B cell (primary cell): ENCODE measurements around the gene UBXN10. TPM values are rescaled to one million over a fixed set of nuclear protein-coding genes. Genes with fewer than 3 reads are reported as not detected.

Experiments used
- ATAC-seq: fragments of 200-7000 bp; cut with Tn5 transposase; one replicate; pipeline ENCODE4 v1.10.0; 2021; ENCODE audit warnings: low read depth, mild to moderate bottlenecking, moderate number of reproducible peaks, moderate library complexity
- CTCF ChIA-PET: fragments of 350-600 bp; sonication (Branson Sonifier 250); formaldehyde crosslinking; loops from one replicate; lab custom pipeline; 2021; ENCODE audit warnings: antibody characterized with exemption, inconsistent platforms; lab: Charles Lee
- POLR2A ChIA-PET: fragments of 350-600 bp; sonication (Branson Sonifier 250); formaldehyde crosslinking; loops from one replicate; lab custom pipeline; 2021; ENCODE audit warnings: antibody characterized with exemption; lab: Charles Lee
- DNase-seq: peaks from one replicate; pipeline ENCODE4 v3.0.0; 2013
- H2AFZ ChIP-seq: 2 replicates; pipeline ENCODE4 v1.6.1; 2012; ENCODE audit warnings: mild to moderate bottlenecking, low read depth, low read length; ENCODE audit not compliant: insufficient read depth, poor library complexity, severe bottlenecking
- H3K27ac ChIP-seq, 2 donors: 1 replicate in 1 of 2; 2 replicates in 1 of 2; pipeline ENCODE4 v1.5.1; 2012 to 2013; ENCODE audit warnings: low read length in 2 of 2, mild to moderate bottlenecking in 2 of 2, moderate library complexity in 1 of 2
- H3K27me3 ChIP-seq, 4 experiments: fragments of 200-600 bp in 1 of 4; sonication (generic) in 1 of 4; replicated peaks in 1 of 4; 1 replicate in 2 of 4; 2 replicates in 2 of 4; pipeline versions ENCODE4 v1.6.1 to v1.7.0; 2013 to 2016; ENCODE audit warnings: low read length in 3 of 4, mild to moderate bottlenecking in 2 of 4, mixed read lengths in 1 of 4, moderate library complexity in 1 of 4; ENCODE audit not compliant: insufficient read depth in 4 of 4, control insufficient read depth in 3 of 4; ENCODE audit errors: control extremely low read depth in 1 of 4
- H3K36me3 ChIP-seq, 2 experiments: replicated peaks in 1 of 2; 1 replicate in 1 of 2; 2 replicates in 1 of 2; pipeline versions ENCODE4 v1.6.1 to v1.7.1; 2013; ENCODE audit warnings: low read length in 1 of 2; ENCODE audit not compliant: insufficient read depth in 2 of 2, control insufficient read depth in 1 of 2; ENCODE audit errors: control extremely low read depth in 1 of 2, extremely low read depth in 1 of 2
- H3K4me1 ChIP-seq, 2 donors: fragments of 200-600 bp in 1 of 2; sonication (generic) in 1 of 2; 1 replicate in 1 of 2; 2 replicates in 1 of 2; pipeline versions ENCODE4 v1.5.1 to v1.6.1; 2013 to 2017; ENCODE audit warnings: low read length in 2 of 2; ENCODE audit not compliant: control insufficient read depth in 2 of 2, insufficient read depth in 2 of 2
- H3K4me2 ChIP-seq: replicated peaks from 2 replicates; pipeline ENCODE3; 2012; ENCODE audit warnings: mild to moderate bottlenecking, low read depth, low read length; ENCODE audit not compliant: poor library complexity, severe bottlenecking
- H3K4me3 ChIP-seq, 5 experiments: fragments of 200-600 bp in 1 of 5; sonication (generic) in 1 of 5; 1 replicate in 3 of 5; 2 replicates in 2 of 5; pipeline versions ENCODE4 v1.5.1 to v1.7.0; 2011 to 2016; ENCODE audit warnings: low read length in 4 of 5, mild to moderate bottlenecking in 4 of 5, low read depth in 2 of 5, control low read depth in 1 of 5, moderate library complexity in 1 of 5; ENCODE audit not compliant: insufficient read depth in 1 of 5; ENCODE audit errors: control extremely low read depth in 1 of 5, extremely low read depth in 1 of 5
- H3K79me2 ChIP-seq: fragments of 200-600 bp; sonication (generic); one replicate; pipeline ENCODE4 v1.6.0; 2016; ENCODE audit warnings: low read length; ENCODE audit not compliant: control insufficient read depth, insufficient read depth
- H3K9ac ChIP-seq: fragments of 200-600 bp; sonication (generic); 2 replicates; pipeline ENCODE4 v1.6.1; 2017; ENCODE audit warnings: mild to moderate bottlenecking, low read length, moderate library complexity
- H3K9me3 ChIP-seq, 3 donors: one replicate each; pipeline versions ENCODE4 v1.6.1 to v1.7.1; 2013; ENCODE audit warnings: low read length in 2 of 3; ENCODE audit not compliant: control insufficient read depth in 2 of 3, insufficient read depth in 1 of 3; ENCODE audit errors: control extremely low read depth in 1 of 3
- H4K20me1 ChIP-seq: 2 replicates; pipeline ENCODE4 v1.6.0; 2012; ENCODE audit warnings: mild to moderate bottlenecking, low read length; ENCODE audit not compliant: insufficient read depth, control insufficient read depth, poor library complexity, severe bottlenecking
- H3K27ac Mint-ChIP-seq: one replicate; pipeline ENCODE4 v1.8.0; 2021; ENCODE audit warnings: mixed read lengths
- H3K27me3 Mint-ChIP-seq: one replicate; pipeline ENCODE4 v1.8.0; 2021; ENCODE audit warnings: mixed read lengths
- H3K4me1 Mint-ChIP-seq: one replicate; pipeline ENCODE4 v1.8.0; 2021; ENCODE audit warnings: mixed read lengths
- H3K4me3 Mint-ChIP-seq: one replicate; pipeline ENCODE4 v1.8.0; 2021; ENCODE audit warnings: mixed read lengths
- H3K9me3 Mint-ChIP-seq: one replicate; pipeline ENCODE4 v1.8.0; 2022; ENCODE audit warnings: mixed read lengths; ENCODE audit not compliant: insufficient read depth
- EZH2 ChIP-seq: IDR thresholded peaks from 2 replicates; pipeline ENCODE4 v1.6.1; 2012; ENCODE audit warnings: borderline replicate concordance, low read depth, mild to moderate bottlenecking, moderate library complexity, low read length; ENCODE audit not compliant: insufficient read depth, poor library complexity, severe bottlenecking
- WGBS: methylation state at CpG from one replicate; pipeline ENCODE4 v1.1.5; 2013; ENCODE audit warnings: missing lambda C conversion rate; ENCODE audit not compliant: insufficient coverage; 5-methylcytosine and 5-hydroxymethylcytosine counted together
- intact Hi-C: fragments of 100-400 bp; cut with micrococcal nuclease; formaldehyde crosslinking; loops from one replicate; pipeline ENCODE4 v1.10.0; 2022
- polyA plus RNA-seq: library from polyadenylated mRNA; depleted of rRNA; stranded (reverse); fragments of >200 nt; gene quantifications from 2 replicates; pipeline ENCODE4 v1.2.3, GENCODE V29; 2012
- total RNA-seq, 2 donors: library from RNA; stranded (reverse); fragments of 120-200 nt in 1 of 2; gene quantifications; 1 replicate in 1 of 2; 2 replicates in 1 of 2; pipeline versions ENCODE4 v1.2.3 to v1.2.4, GENCODE V29; 2013 to 2022
- TF ChIP-seq, protein P1 (sequence below): fragments of 200-600 bp; IDR thresholded peaks from one replicate; pipeline ENCODE4 v1.8.0; 2022; ENCODE audit warnings: antibody characterized with exemption, mild to moderate bottlenecking

Gene UBXN10
- total and polyA plus RNA-seq, 2 donors (not counting 1 experiment from before 2014, with no cell fraction given) = 0.07 to 0.25 TPM

DNA sequence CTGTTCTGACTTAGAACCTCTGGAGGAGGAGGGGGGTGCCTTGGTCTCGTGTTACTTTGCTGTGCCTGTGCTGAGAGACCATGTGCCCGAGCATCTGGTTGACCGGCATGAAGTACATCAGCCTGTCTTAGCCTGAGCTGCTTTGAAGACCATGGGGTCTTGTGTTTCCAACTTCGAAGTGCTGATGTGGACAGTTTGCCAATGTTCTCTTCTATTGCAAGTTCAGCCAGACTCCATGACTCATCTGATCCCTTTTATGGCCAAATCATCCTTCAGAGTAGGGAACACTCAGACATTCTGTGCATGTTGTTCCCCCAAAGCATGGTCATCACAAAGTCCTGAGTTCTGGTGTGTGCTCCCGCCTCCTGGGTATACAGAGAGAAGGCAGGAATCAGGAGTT is 6.5 kb downstream of the UBXN10 start:
- no peaks in the 10 kb centered on the region for H4K20me1 ChIP-seq
- ChIA-PET CTCF (interaction anchor here (0.9 to 5.2 kb wide), 4 partner anchors 24 to 276 kb away, joined by 3 to 58 read pairs (median 4); no protein-coding TSS in a partner anchor), POLR2A (no interaction called here)
- ATAC-seq (no peak), DNase-seq (no peak)
- no peaks in the 10 kb centered on the region for H3K9me3 Mint-ChIP-seq
- no peaks in the 10 kb centered on the region for H3K9me3 ChIP-seq
- H3K27ac Mint-ChIP-seq = no peak overlapping the region
- H3K27me3 ChIP-seq = peaks cover 0 to 32% (median 9%) of the 10 kb centered on the region in 4 experiments
- peaks cover 6% of the 10 kb centered on the region for H3K4me1 Mint-ChIP-seq
- no peak overlapping the region for H2AFZ ChIP-seq
- TF ChIP-seq, protein P1, sequence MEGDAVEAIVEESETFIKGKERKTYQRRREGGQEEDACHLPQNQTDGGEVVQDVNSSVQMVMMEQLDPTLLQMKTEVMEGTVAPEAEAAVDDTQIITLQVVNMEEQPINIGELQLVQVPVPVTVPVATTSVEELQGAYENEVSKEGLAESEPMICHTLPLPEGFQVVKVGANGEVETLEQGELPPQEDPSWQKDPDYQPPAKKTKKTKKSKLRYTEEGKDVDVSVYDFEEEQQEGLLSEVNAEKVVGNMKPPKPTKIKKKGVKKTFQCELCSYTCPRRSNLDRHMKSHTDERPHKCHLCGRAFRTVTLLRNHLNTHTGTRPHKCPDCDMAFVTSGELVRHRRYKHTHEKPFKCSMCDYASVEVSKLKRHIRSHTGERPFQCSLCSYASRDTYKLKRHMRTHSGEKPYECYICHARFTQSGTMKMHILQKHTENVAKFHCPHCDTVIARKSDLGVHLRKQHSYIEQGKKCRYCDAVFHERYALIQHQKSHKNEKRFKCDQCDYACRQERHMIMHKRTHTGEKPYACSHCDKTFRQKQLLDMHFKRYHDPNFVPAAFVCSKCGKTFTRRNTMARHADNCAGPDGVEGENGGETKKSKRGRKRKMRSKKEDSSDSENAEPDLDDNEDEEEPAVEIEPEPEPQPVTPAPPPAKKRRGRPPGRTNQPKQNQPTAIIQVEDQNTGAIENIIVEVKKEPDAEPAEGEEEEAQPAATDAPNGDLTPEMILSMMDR = no peak
- no peak for TF ChIP-seq EZH2
- H3K27ac ChIP-seq = no peak overlapping the region
- intact Hi-C loops = no loop called here
- peaks cover 45% of the 10 kb centered on the region for H3K27me3 Mint-ChIP-seq
- H3K9ac ChIP-seq = no peak overlapping the region
- no peak overlapping the region for H3K4me2 ChIP-seq
- H3K36me3 ChIP-seq = no peaks in the 10 kb centered on the region
- H3K79me2 ChIP-seq = no peaks in the 10 kb centered on the region
- H3K4me3 Mint-ChIP-seq = no peak overlapping the region
- WGBS = 80% methylated on average over 5 of the region's 5 CpGs
- peaks cover 4 to 5% of the 10 kb centered on the region in 2 donors for H3K4me1 ChIP-seq
- no peak overlapping the region for H3K4me3 ChIP-seq

DNA sequence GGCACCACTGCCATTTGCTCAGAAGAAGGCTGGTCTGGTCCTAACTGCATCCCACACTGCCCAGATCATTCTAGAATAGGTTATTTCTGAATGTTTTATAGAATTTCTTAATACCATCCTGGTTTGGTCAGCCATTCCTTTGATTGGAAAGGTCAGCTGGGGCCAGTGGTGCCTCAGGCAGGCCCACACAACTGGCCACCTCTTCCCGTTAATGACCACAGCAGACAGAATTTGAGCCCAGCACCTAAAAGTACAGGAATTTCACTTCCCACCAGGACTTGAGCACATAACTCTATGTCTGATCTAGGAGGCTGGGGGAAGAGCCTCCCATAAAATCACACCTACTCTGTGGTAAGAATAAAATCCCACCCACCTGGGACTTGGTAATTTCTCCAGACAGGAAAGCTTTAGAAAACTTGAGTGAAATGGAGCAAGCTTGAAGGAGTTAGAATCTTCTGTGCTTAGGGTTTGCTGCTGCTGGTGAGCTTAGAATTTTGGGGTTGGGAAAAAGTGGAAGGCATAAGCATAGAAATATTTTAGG is 7.0 kb downstream of the UBXN10 start:
- H3K4me3 Mint-ChIP-seq = no peak overlapping the region
- Histone ChIP-seq H3K9ac (no peak overlapping the region), H3K4me2 (no peak overlapping the region), H3K4me3 (no peak overlapping the region), H3K27me3 (peaks cover 0 to 31% (median 7%) of the 10 kb centered on the region in 4 experiments), H3K4me1 (peaks cover 4 to 5% of the 10 kb centered on the region in 2 donors), H3K27ac (no peak overlapping the region), H4K20me1 (no peaks in the 10 kb centered on the region), H3K79me2 (no peaks in the 10 kb centered on the region), H3K36me3 (no peaks in the 10 kb centered on the region), H3K9me3 (no peaks in the 10 kb centered on the region), H2AFZ (no peak overlapping the region)
- DNase-seq = no peak
- WGBS = 83% methylated on average over 1 of the region's 1 CpG
- no peak overlapping the region for H3K27ac Mint-ChIP-seq
- peaks cover 47% of the 10 kb centered on the region for H3K27me3 Mint-ChIP-seq
- TF ChIP-seq, protein P1 = no peak
- no peak for TF ChIP-seq EZH2
- ChIA-PET CTCF (interaction anchor here (0.8 to 5.9 kb wide), 10 partner anchors 12 to 348 kb away, joined by 3 to 81 read pairs (median 10); no protein-coding TSS in a partner anchor), POLR2A (no interaction called here)
- no peak for ATAC-seq
- peaks cover 6% of the 10 kb centered on the region for H3K4me1 Mint-ChIP-seq
- intact Hi-C loops = no loop called here
- H3K9me3 Mint-ChIP-seq = no peaks in the 10 kb centered on the region
